ENCODE data around the gene DTX4.

DNA sequence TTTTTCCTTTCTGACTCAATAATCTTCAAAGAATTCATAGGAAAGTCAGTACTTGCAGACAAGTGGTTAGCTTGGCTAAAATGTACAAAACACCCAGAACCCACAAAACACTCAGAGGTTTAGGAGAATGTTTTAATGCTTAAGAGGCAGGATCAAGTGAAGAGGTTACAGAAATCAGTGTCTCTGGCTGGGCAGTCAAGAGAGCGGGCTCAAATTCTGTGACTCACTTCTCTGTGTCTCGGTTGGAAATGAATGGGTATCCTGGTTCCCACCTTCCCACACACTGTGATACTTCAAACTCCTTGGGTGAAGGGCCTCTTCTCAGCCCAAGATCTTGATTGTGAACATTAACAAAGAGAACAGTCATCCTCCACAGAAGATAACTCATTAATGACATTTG lies 37.0 kb downstream of the DTX4 start:
- TF ChIP-seq CTCF (IDR thresholded peaks at IDR 0.05) (no peak), EP300 (IDR thresholded peaks at IDR 0.05) (no peak), POLR2A (IDR thresholded peaks at IDR 0.05; ENCODE audit: low read depth) (no peak), POLR2AphosphoS5 (IDR thresholded peaks at IDR 0.05) (no peak)

Data from esophagus muscularis mucosa (tissue), 4 donors.